ENCODE results near the gene RAB11FIP3.
"Not testable (repeated sequence)": the region's sequence is repeated elsewhere in the genome, so short reads cannot be mapped to it uniquely, and the experiment has no call there.

The RAB11FIP3 gene

DNA sequence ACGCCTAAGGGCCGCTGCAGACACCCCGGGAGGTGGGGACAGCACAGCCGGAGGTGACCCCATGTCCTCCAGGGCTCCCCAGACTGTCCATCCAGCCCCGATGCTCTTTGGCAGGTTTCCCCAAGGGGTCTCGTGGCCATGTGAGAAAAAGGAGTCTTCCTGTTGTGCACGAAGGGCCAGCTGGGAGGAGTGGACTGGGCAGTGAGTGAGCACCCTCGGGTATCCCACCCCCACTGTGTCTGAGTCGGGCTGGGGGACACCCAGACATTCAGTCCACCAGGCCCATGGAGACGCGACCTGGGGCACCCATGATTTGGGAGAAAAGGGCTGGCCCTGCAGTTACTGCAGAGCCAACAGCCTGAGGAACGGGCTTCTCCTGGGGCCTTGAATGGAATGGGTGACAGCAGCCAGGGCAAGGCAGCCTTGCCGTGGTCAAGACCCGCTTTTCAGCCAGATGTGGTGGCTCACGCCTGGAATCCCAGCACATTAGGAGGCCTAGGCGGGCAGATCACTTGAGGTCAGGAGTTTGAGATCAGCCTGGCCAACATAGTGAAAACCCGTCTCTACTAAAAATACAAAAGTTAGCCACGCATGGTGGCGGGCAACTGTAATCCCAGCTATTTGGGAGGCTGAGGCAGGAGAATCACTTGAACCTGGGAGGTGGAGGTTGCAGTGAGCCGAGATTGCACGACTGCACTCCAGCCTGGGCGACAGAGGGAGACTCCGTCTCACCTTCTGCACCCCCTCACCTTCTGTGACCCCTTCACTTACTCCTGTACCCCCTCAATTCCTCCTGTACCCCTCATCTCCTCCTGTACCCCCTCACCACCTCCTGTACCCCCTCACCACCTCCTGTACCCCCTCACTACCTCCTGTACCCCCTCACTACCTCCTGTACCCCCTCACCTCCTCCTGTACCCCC lies 78.0 kb downstream of the RAB11FIP3 start:
- Histone ChIP-seq H3K4me3 (ENCODE audit: low read depth in 1 of 2, low read length in 1 of 2) (no peak overlapping the region), H3K36me3 (peaks cover 5% of the 10 kb centered on the region), H3K27ac (no peak overlapping the region), H3K9me3 (no peaks in the 10 kb centered on the region), H3K27me3 (no peaks in the 10 kb centered on the region), H3K4me1 (ENCODE audit: control insufficient read depth in 1 of 2, insufficient read depth in 1 of 2, low read depth in 1 of 2, low read length in 1 of 2) (no peaks in the 10 kb centered on the region)
- TF ChIP-seq, protein P1, sequence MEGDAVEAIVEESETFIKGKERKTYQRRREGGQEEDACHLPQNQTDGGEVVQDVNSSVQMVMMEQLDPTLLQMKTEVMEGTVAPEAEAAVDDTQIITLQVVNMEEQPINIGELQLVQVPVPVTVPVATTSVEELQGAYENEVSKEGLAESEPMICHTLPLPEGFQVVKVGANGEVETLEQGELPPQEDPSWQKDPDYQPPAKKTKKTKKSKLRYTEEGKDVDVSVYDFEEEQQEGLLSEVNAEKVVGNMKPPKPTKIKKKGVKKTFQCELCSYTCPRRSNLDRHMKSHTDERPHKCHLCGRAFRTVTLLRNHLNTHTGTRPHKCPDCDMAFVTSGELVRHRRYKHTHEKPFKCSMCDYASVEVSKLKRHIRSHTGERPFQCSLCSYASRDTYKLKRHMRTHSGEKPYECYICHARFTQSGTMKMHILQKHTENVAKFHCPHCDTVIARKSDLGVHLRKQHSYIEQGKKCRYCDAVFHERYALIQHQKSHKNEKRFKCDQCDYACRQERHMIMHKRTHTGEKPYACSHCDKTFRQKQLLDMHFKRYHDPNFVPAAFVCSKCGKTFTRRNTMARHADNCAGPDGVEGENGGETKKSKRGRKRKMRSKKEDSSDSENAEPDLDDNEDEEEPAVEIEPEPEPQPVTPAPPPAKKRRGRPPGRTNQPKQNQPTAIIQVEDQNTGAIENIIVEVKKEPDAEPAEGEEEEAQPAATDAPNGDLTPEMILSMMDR (IDR thresholded peaks at IDR 0.05), result no peak

DNA sequence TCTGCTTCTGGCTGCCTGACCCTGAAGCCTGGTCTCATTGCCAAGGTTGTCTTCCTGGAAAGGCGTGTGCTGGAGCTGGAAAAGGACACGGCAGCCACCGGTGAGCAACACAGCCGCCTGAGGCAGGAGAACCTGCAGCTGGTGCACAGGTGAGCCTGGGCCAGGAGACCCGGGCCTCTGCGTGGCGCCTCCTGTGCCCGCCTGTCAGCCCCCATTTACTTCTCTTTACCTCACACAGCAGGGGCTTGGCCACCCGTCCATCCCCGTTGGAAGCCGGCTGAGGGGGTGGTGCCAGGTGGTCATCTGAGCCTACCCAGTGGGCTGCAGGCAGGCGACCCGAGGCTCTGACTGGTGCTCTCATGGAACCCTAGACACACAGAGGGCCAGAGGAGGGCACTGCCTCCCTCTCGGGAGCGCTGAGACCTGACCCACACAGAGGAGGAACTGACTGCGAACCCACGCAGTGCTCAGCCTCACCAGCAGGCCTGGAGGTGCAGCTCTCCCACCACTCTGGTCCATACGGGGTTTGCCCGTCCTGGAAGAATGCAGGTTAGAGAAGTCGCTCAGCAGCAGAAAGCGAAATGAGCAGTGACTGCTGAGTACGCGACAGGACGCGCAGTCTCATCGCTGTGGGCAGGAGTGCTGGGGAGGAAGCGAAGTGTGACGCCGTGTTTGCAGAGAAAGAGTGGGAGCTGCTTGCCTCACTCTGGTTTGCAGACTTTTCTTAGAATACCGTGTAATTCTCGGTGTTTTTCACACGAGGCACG lies 80.2 kb downstream of the RAB11FIP3 start:
- no peak overlapping the region for H3K4me3 ChIP-seq (ENCODE audit: low read depth in 1 of 2, low read length in 1 of 2)
- peaks cover 5% of the 10 kb centered on the region for H3K36me3 ChIP-seq
- no peaks in the 10 kb centered on the region for H3K4me1 ChIP-seq (ENCODE audit: control insufficient read depth in 1 of 2, insufficient read depth in 1 of 2, low read depth in 1 of 2, low read length in 1 of 2)
- H3K9me3 ChIP-seq, result no peaks in the 10 kb centered on the region
- TF ChIP-seq, protein P1 (IDR thresholded peaks at IDR 0.05), result no peak
- no peaks in the 10 kb centered on the region for H3K27me3 ChIP-seq
- H3K27ac ChIP-seq, result no peak overlapping the region

DNA sequence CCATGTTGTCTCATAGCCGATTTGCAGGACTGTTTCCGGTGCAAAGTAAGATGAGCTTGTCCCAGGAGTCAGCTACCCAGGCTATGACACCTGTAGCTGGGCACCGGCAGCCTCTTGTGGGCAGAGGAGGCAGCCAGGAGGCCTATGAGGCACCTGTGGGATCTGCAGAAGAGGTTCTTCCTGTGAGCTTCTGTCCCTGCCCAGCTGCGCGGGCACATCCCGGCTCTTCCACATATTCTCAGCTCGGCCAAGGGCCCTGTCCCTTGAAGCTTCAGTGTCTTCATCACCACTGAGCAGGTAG lies 80.7 kb downstream of the RAB11FIP3 start:
- Histone ChIP-seq H3K36me3 (peaks cover 5% of the 10 kb centered on the region), H3K27ac (no peak overlapping the region), H3K4me1 (ENCODE audit: control insufficient read depth in 1 of 2, insufficient read depth in 1 of 2, low read depth in 1 of 2, low read length in 1 of 2) (no peaks in the 10 kb centered on the region), H3K4me3 (ENCODE audit: low read depth in 1 of 2, low read length in 1 of 2) (no peak overlapping the region), H3K27me3 (no peaks in the 10 kb centered on the region), H3K9me3 (no peaks in the 10 kb centered on the region)
- TF ChIP-seq, protein P1 (IDR thresholded peaks at IDR 0.05), result no peak

DNA sequence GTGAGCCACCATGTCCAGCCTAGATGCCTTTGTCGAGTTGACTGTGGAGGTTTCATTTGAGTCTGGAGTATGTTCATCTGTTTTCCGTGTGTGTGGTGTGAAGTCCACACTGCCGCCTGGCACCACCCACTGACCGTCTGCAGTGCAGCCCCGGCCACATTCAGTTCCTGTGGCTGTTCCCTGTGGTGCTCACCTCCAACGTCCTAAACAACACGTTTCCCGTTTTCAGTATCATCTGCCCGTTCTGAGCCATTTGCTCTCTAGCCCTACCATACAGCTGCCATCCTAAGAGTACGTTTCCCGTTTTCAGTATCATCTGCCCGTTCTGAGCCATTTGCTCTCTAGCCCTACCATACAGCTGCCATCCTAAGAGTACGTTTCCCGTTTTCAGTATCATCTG lies 82.1 kb downstream of the RAB11FIP3 start:
- not testable (repeated sequence) for H3K9me3 ChIP-seq; H3K27me3 ChIP-seq; H3K4me1 ChIP-seq (ENCODE audit: control insufficient read depth in 1 of 2, insufficient read depth in 1 of 2, low read depth in 1 of 2, low read length in 1 of 2); H3K4me3 ChIP-seq (ENCODE audit: low read depth in 1 of 2, low read length in 1 of 2); H3K36me3 ChIP-seq; H3K27ac ChIP-seq

DNA sequence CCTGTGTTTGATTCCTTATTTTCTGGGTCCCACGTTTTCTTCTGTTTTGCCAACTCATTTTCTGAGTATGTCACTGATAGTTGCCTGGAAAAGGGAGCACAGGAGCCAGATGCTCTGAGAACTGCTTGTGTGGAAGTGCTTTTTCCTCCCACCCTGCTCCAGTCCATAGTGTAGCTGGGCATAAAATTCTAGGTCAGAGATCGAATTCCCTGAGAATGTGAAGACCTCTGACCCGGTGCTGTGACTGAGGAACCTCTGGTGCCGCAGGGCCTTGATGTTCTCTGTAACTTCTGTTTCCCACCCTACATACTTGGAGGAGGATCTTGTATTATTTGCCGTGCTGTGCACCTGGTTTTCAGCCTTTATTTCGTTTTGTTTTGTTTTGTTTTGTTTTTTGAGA lies 82.5 kb downstream of the RAB11FIP3 start:
- H3K27ac ChIP-seq, result no peak overlapping the region

More for the DNA sequence above, 82.5 kb downstream of the RAB11FIP3 start:
- Histone ChIP-seq H3K27me3 (no peaks in the 10 kb centered on the region), H3K4me3 (ENCODE audit: low read depth in 1 of 2, low read length in 1 of 2) (no peak overlapping the region), H3K4me1 (ENCODE audit: control insufficient read depth in 1 of 2, insufficient read depth in 1 of 2, low read depth in 1 of 2, low read length in 1 of 2) (no peaks in the 10 kb centered on the region), H3K9me3 (no peaks in the 10 kb centered on the region), H3K36me3 (peaks cover 5% of the 10 kb centered on the region)
- TF ChIP-seq, protein P1 (IDR thresholded peaks at IDR 0.05), result no peak
